CD4-positive, alpha-beta T cell treated with Interleukin-6 at 100 ng/mL for 8 hours (primary cell): ENCODE data around the gene IL21R.
A peak's percentile ranks its signal among the peaks of the same experiment; 100 is the strongest.
"Not testable (repeated sequence)": the region's sequence is repeated elsewhere in the genome, so short reads cannot be mapped to it uniquely, and the experiment has no call there.

Experiments used
- DNase-seq: peaks from one replicate; pipeline ENCODE4 v3.0.0-alpha.2; 2020; ENCODE audit warnings: mixed read lengths, low spot score

The IL21R gene

GRCh38 chr16:27374804-27375425 is 27.1 kb upstream of the IL21R start:
- DNase-seq: no peak

- peak; percentile 59 for DNase-seq
Measured at GRCh38 chr16:27377666-27378485, 24.1 kb upstream of the IL21R start.

GRCh38 chr16:27378871-27379481 is 23.0 kb upstream of the IL21R start:
- DNase-seq: peak; percentile 55

GRCh38 chr16:27379919-27380318 is 22.1 kb upstream of the IL21R start:
- DNase-seq: no peak

- DNase-seq: no peak
Measured at GRCh38 chr16:27381236-27381635, 20.7 kb upstream of the IL21R start.

- DNase-seq: no peak
Measured at GRCh38 chr16:27381974-27382855, 19.8 kb upstream of the IL21R start.

- DNase-seq: no peak
Measured at GRCh38 chr16:27383556-27384243, 18.3 kb upstream of the IL21R start.

- no peak for DNase-seq
Measured at GRCh38 chr16:27384425-27384824, 17.5 kb upstream of the IL21R start.

- no peak for DNase-seq
Measured at GRCh38 chr16:27385398-27385797, 16.6 kb upstream of the IL21R start.

GRCh38 chr16:27386674-27387073 is 15.3 kb upstream of the IL21R start:
- DNase-seq: no peak

- no peak for DNase-seq
Measured at GRCh38 chr16:27387724-27388123, 14.2 kb upstream of the IL21R start.

- no peak for DNase-seq
Measured at GRCh38 chr16:27389272-27389961, 12.6 kb upstream of the IL21R start.

GRCh38 chr16:27390151-27390550 is 11.8 kb upstream of the IL21R start:
- DNase-seq: no peak

GRCh38 chr16:27392671-27393070 is 9.3 kb upstream of the IL21R start:
- DNase-seq: no peak

- DNase-seq: no peak
Measured at GRCh38 chr16:27394516-27394915, 7.5 kb upstream of the IL21R start.

- DNase-seq: not testable (repeated sequence)
Measured at GRCh38 chr16:27398341-27398893, 3.6 kb upstream of the IL21R start.

GRCh38 chr16:27398894-27399853 is 2.8 kb upstream of the IL21R start:
- DNase-seq: no peak

- no peak for DNase-seq
Measured at GRCh38 chr16:27399969-27400368, 2.0 kb upstream of the IL21R start.
